ENCODE data around the gene VSTM5.
"Not testable (repeated sequence)": the region's sequence is repeated elsewhere in the genome, so short reads cannot be mapped to it uniquely, and the experiment has no call there.

Gene VSTM5

DNA sequence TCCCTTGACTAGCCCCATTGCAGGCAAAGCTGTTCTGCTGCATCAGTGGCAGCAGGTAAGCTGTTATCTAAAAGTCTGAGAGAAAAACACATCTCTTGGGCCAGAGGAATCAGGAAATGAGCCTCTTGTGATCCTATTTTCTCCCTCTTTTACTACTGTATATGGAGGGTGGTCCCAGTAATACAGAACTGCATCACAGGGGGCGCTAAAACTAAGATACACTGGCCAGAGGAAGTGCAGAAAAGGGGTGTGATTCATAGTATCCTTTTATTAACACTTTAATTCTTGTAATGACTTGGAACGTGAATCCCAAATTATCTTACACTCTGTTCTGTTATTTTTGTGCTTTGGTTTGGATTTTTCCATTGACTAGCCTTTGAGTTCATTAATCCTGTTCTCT, 75.1 kb downstream of the VSTM5 start:
- TF ChIP-seq, protein P1, sequence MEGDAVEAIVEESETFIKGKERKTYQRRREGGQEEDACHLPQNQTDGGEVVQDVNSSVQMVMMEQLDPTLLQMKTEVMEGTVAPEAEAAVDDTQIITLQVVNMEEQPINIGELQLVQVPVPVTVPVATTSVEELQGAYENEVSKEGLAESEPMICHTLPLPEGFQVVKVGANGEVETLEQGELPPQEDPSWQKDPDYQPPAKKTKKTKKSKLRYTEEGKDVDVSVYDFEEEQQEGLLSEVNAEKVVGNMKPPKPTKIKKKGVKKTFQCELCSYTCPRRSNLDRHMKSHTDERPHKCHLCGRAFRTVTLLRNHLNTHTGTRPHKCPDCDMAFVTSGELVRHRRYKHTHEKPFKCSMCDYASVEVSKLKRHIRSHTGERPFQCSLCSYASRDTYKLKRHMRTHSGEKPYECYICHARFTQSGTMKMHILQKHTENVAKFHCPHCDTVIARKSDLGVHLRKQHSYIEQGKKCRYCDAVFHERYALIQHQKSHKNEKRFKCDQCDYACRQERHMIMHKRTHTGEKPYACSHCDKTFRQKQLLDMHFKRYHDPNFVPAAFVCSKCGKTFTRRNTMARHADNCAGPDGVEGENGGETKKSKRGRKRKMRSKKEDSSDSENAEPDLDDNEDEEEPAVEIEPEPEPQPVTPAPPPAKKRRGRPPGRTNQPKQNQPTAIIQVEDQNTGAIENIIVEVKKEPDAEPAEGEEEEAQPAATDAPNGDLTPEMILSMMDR (IDR thresholded peaks at IDR 0.05) = no peak
- Histone ChIP-seq H3K27me3 (no peaks in the 10 kb centered on the region), H3K27ac (no peak overlapping the region), H3K9me3 (no peaks in the 10 kb centered on the region), H3K4me3 (ENCODE audit: low read depth in 1 of 2, low read length in 1 of 2) (no peak overlapping the region), H3K36me3 (no peaks in the 10 kb centered on the region), H3K4me1 (ENCODE audit: control insufficient read depth in 1 of 2, insufficient read depth in 1 of 2, low read depth in 1 of 2, low read length in 1 of 2) (no peaks in the 10 kb centered on the region)

DNA sequence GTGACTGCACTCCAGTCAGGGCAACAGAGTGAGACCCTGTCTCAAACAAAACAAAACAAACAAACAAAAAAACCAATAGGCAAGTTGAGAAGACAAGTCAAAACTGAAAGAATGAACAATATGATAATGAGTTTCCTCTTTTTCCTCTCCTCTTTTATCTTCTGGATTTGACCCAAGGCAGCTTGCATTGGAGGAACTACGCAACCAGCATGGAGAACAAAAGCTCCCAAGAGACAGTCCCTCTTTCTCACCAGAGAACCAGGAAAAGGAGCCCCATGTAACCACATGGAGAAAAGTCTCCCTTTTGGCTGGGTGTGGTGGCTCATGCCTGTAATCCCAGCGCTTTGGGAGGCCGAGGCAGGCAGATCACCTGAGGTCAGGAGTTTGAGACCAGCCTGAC, 75.9 kb downstream of the VSTM5 start:
- H3K4me3 ChIP-seq (ENCODE audit: low read depth in 1 of 2, low read length in 1 of 2); H3K36me3 ChIP-seq: not testable (repeated sequence)

DNA sequence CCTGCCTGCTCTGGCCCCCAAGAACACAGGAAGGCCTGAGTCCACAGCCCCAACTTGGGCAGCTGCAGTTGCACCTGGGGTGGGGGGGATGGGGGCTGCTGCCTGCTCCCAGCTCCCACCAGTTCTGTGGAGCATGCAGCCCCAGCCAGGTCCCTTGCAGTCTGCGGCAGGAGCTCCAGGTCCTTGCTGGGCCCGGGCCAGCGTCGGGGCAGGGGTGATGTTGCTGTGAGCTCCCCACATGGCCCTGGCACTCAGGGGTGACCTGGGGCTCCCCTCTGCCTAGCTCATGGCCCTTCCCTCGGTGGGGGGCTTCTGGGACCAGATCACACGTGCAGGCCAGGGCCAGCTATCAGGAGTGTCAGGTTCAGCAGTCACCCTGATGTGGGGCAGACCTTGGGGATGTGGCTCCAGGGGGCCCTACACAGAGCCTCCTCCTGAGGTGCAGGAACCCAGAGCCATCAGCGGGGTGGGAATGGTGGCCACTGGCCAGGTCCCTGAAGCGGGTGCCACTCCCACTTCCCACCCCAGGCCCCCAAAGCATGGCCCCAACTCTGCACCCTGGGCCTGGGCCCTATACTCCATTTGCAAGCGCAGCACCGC, 76.7 kb downstream of the VSTM5 start:
- Histone ChIP-seq H3K4me3 (ENCODE audit: low read depth in 1 of 2, low read length in 1 of 2) (no peak overlapping the region), H3K36me3 (no peaks in the 10 kb centered on the region), H3K9me3 (no peaks in the 10 kb centered on the region), H3K4me1 (ENCODE audit: control insufficient read depth in 1 of 2, insufficient read depth in 1 of 2, low read depth in 1 of 2, low read length in 1 of 2) (no peaks in the 10 kb centered on the region), H3K27me3 (no peaks in the 10 kb centered on the region), H3K27ac (no peak overlapping the region)
- TF ChIP-seq, protein P1 (IDR thresholded peaks at IDR 0.05) = no peak

More for the DNA sequence above, 75.9 kb downstream of the VSTM5 start:
- H3K9me3 ChIP-seq; H3K4me1 ChIP-seq (ENCODE audit: control insufficient read depth in 1 of 2, insufficient read depth in 1 of 2, low read depth in 1 of 2, low read length in 1 of 2); H3K27me3 ChIP-seq; H3K27ac ChIP-seq: not testable (repeated sequence)

DNA sequence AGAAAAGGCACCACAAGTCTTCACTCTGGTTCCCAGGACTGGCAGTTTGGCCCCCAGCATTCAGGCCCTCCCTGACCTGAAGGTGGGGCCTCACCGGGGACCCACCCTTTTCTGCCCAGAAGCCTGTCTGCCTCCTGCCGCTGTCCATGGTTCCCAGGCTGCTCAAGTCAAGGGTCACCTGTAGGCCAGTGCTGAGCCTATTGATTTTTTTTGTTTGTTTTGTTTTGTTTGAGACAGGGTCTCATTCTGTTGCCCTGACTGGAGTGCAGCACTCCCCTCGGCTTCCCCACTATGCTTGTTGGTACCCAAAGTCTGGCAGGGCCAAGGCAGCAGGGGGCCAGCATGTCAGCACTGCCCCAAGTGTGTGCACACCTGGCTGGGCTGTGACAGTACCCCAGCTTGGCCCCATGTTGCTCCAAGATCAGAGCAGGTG, 77.4 kb downstream of the VSTM5 start:
- no peaks in the 10 kb centered on the region for H3K9me3 ChIP-seq
- no peak overlapping the region for H3K4me3 ChIP-seq (ENCODE audit: low read depth in 1 of 2, low read length in 1 of 2)
- H3K36me3 ChIP-seq = no peaks in the 10 kb centered on the region
- TF ChIP-seq, protein P1 (IDR thresholded peaks at IDR 0.05) = no peak
- H3K4me1 ChIP-seq (ENCODE audit: control insufficient read depth in 1 of 2, insufficient read depth in 1 of 2, low read depth in 1 of 2, low read length in 1 of 2) = no peaks in the 10 kb centered on the region
- no peak overlapping the region for H3K27ac ChIP-seq
- no peaks in the 10 kb centered on the region for H3K27me3 ChIP-seq

DNA sequence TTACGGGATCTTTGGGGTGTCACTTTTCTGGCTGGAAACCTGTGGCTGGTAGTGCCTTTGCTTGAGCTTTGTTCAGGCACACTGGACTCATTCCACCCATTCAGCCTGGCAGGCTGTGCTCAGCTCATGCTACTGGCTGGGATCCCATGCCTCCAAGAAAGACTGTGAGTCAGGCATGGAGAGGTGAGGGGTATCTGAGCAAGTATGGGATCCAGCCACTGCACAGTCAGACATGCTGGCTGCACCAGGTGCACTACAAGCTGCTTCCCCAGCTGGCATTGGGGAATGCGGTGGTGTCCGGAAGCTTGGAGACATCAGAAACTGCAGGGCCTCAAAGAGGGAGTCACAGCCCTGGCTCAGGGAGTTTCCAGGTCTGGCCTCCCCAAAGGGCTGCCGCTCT, 78.3 kb downstream of the VSTM5 start:
- H3K27ac ChIP-seq = no peak overlapping the region
- no peaks in the 10 kb centered on the region for H3K36me3 ChIP-seq
- no peaks in the 10 kb centered on the region for H3K27me3 ChIP-seq
- TF ChIP-seq, protein P1 (IDR thresholded peaks at IDR 0.05) = no peak
- peaks cover 1% of the 10 kb centered on the region for H3K9me3 ChIP-seq
- no peak overlapping the region for H3K4me3 ChIP-seq (ENCODE audit: low read depth in 1 of 2, low read length in 1 of 2)
- no peaks in the 10 kb centered on the region for H3K4me1 ChIP-seq (ENCODE audit: control insufficient read depth in 1 of 2, insufficient read depth in 1 of 2, low read depth in 1 of 2, low read length in 1 of 2)

DNA sequence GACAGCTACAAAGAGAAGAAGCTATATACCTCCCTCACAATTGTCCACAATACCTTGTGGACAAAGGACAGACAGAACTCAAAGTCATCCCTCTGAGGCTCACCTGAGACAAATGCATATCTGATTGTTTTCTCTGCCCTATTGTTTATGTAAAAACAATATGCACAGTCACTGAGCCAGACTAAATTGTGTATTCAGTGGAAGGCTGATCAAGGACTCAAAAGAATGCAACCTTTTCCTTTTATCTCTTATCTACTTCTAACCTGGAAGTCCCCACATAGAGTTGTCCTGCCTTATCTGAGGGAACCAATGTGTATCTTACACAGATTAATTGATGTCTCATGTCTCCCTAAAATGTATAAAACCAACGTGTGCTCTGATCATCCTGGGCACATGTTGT, 80.3 kb downstream of the VSTM5 start:
- H3K36me3 ChIP-seq = peaks cover 8% of the 10 kb centered on the region
- TF ChIP-seq, protein P1 (IDR thresholded peaks at IDR 0.05) = no peak
- no peak overlapping the region for H3K27ac ChIP-seq
- no peaks in the 10 kb centered on the region for H3K4me1 ChIP-seq (ENCODE audit: control insufficient read depth in 1 of 2, insufficient read depth in 1 of 2, low read depth in 1 of 2, low read length in 1 of 2)
- no peak overlapping the region for H3K4me3 ChIP-seq (ENCODE audit: low read depth in 1 of 2, low read length in 1 of 2)
- H3K27me3 ChIP-seq = no peaks in the 10 kb centered on the region
- H3K9me3 ChIP-seq = peaks cover 3% of the 10 kb centered on the region
